GM19351 (cell line): ENCODE data around the gene PLEKHA6.
"Not testable (repeated sequence)": the region's sequence is repeated elsewhere in the genome, so short reads cannot be mapped to it uniquely, and the experiment has no call there.

Experiments
- ATAC-seq: cut with Tn5 transposase; IDR thresholded peaks from one replicate; pipeline ENCODE4 v1.9.1; 2021; ENCODE audit warnings: mild to moderate bottlenecking, moderate library complexity; ENCODE audit not compliant: unreplicated experiment

Gene PLEKHA6

DNA sequence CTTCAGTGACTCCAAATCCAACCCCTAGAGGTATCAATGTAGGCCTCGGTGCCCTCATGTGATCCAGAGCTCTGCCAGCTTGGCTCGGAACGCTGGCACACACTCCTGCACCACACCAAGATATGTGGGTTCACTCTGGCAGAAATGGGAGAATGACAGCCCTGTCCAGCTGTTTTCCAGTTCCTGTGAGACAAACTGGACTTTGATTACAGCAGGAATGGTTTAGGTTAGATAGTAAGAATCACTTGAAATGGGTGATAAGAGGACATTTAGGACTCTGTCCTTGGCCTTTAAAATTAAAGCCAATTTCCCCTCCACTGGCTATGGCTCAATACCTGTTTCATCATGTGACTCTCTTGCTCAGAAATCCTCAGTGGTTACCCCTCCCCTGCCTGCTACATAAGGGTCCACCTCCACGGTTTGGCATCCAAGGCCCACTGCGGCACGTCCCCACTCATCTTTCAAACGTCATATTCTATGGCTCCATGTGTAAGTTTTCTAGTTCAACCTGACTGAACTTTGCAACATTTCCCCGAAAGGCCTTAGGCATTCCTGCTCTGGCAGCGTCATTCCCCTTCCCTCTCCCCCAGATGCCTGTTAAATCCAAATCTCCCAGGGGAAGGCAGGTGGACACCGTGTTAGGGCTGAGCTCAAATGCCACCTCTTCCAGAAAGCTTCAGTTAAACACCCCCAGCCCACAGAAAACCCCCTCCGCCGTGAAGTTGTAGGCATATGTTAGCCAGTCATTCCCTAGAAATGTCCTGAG lies 44.7 kb downstream of the PLEKHA6 start:
- ATAC-seq: no peak

DNA sequence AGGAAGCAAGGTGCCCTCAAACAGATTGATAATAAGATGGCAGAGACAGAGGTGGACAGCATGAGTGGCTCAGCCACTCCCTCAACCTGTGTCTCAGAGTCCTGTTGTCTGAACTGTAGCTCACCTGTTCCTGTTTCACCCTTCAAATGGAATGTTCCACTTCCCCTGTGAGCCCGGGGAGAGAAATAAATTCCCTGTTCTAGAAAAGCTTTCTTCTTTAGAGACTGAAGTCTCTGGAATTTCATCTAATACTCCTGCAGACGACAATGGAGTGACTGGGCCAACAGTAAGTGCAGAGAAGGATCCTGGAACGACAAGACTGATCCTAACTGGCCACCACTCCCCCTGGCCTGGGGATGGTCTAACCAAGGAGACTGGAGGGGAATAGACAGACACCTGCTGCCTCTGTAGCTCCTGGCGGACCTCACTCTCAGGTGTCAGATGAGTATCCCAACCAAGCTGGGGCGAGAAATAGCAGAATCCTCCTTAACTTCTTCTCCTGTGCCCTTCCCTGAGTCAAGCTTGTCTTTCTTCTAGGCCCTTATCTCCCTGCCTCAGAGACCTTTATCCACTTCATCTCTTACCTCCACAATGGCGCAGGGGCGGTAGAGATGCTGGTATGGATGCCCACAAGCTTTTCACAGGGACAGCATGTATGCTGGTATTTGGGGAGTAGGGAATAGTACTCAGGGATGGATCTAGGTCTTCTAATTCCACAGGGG lies 45.4 kb downstream of the PLEKHA6 start:
- no peak for ATAC-seq

DNA sequence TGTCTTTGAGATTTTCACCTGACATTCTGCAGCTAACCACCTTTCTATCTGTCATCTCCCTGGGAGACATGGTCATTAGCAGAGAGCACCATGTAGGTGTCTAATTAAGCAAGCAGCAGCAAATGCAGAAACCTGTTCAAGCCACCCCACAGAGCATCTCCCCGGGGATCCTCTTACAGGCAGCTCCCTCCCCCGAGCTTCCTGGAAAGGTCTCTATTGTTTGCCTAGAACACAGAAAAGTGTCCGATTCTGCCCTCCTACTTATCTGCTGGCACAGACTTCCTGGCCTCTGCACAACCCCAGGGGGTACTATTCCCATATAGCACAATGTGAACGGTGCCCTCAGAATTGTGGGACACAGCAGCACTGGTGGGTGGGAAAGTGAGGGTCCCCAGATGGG lies 46.1 kb downstream of the PLEKHA6 start:
- ATAC-seq: no peak

GRCh38 chr1:204310970-204311369 lies 48.8 kb downstream of the PLEKHA6 start:
- not testable (repeated sequence) for ATAC-seq

DNA sequence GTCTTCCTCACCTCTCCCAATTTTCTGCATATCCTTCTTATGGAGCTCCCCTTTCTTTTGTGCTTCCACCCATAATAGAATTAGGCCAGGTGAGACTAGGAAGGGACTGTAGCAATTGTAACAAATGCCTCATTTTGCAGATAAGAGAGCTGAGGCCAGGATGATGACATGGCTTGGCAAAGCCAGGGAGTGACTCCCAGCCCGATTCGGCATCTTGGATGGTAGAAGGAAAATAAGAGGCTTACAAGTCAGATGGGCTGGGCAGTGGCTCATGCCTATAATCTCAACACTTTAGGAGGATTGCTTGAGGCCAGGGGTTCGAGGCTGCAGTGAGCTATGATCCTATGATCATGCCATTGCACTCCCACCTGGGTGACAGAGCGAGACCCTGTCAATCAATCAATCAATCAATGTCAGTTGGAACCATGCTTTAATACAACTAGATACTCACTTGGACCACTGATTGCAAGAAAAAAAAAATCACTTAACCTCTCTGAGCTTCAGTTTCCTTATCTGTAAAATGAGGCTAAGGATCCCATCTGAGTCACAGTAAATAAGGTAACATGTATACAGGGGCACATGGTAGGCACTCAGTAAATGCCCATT lies 51.6 kb downstream of the PLEKHA6 start:
- no peak for ATAC-seq

DNA sequence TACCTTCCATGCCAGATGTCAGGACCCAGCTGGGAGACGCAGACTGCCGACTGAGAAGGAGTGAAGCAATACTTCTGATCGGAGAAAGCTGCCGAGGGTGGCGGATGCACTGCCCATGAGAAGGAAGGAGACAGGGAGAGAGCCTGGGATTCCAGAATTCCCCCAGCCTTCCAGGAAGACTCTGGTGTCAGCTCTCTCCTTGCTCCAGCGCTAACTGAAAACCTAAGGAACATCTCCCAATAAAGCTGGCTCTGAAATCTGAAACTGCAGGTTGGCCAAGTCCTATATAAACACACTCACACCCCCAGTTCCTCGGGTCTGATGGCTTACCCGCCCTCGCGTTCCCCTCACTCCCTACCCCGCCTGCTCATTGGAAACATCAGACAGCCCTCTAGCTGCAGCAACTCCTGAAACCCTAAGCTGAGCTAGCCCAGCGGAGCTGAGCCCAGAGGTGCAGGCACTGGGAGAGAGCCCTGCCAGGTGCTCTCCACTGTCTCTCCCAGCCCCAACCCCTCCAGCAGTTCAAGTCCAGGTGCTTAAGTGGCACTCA lies 52.3 kb downstream of the PLEKHA6 start:
- ATAC-seq: no peak

DNA sequence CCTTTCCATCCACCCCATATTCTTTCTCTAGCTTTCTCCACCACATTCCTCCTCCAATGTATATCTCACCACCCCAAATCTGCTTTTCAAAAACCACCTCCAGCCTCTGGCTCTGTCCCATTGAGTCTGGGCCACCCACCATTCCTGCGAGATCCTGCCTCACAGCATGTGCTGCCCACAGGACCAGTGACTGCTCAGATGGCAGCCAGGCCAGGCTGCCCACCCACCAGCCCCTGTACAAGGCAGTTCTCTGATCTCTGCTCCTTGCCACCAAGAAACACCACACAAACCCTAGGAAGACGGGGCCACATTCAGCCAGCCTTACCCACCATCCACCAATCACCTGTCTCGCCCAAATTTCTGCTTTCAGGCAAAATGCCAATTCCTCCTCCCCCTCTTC lies 53.7 kb downstream of the PLEKHA6 start:
- no peak for ATAC-seq

- no peak for ATAC-seq
These were observed 55.7 kb downstream of the PLEKHA6 start for GRCh38 chr1:204304067-204304466.

GRCh38 chr1:204302769-204303168 lies 57.0 kb downstream of the PLEKHA6 start:
- no peak for ATAC-seq

- no peak for ATAC-seq
These were observed 58.4 kb downstream of the PLEKHA6 start for GRCh38 chr1:204301171-204301957.

DNA sequence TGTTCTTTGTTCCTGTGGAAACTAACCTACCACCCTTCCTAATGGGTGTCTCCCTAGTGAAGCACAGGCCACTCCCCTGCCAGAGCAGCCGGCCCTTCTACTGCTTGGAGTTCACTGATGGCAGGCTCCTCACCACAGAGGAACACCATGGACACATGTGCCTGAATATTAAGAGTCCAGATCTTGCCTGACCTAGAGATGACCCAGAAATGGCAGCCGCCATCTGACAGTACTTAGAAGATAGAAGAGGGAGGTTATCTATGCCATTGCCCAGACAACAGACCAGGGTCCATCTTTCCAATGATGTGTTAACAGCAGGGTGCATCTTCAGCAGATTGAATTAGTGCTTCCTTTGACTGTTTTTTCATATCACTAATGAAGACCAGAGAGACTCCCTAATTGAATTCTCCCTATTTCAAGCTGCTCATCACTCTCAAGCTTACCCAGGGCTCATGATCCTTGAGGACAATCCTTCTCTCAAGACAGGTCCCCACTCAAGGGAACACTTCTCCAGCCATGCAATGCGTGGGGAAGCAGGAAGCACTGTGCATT lies 59.8 kb downstream of the PLEKHA6 start:
- ATAC-seq: no peak

DNA sequence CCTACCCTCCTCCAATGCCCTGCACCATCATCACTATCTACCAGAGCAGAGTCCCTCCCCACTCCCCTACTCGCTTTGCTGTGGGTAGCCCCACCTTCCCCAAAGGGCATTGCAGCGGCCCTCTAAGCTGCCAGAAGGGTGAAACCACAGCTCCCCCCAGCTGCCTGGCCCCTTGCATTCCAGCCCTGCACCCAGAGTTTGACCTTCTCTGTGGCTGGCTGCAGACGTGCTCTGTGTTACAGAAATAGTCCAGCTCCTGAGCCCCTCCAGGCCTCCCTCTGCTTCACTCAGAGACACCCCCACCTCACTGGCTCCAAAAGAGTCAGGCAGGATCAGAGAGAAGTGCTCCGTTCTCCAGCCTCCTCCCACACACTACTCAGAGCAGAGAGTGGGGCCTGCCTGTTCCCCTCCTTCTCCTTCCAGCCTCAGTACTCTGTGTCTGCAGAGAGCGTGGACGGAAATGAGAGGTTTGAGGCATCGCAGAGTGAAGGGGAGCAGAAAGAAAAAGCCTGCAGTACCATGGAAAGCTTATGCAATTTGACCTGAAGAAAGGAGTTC lies 63.2 kb downstream of the PLEKHA6 start:
- ATAC-seq: no peak

DNA sequence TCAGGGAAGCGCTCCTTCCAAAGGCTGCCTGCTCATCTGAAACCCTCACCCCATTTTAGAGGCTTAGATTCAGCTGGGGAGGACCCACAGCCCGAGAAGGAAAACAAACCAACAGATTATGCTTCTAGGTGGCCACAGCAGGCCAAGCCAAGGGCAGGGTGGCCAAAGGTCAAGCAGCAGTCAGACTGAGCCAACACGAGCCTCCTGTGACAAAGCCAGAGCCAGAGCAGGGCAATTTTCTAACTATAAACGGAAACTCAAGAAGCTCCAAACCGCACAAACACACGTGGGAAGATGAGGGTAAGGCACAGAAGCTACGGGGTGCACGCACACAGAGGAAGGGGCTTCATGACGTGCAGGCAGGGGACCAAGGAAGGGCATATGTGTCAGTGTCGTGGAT lies 64.1 kb downstream of the PLEKHA6 start:
- no peak for ATAC-seq

GRCh38 chr1:204294357-204294756 lies 65.4 kb downstream of the PLEKHA6 start:
- no peak for ATAC-seq

DNA sequence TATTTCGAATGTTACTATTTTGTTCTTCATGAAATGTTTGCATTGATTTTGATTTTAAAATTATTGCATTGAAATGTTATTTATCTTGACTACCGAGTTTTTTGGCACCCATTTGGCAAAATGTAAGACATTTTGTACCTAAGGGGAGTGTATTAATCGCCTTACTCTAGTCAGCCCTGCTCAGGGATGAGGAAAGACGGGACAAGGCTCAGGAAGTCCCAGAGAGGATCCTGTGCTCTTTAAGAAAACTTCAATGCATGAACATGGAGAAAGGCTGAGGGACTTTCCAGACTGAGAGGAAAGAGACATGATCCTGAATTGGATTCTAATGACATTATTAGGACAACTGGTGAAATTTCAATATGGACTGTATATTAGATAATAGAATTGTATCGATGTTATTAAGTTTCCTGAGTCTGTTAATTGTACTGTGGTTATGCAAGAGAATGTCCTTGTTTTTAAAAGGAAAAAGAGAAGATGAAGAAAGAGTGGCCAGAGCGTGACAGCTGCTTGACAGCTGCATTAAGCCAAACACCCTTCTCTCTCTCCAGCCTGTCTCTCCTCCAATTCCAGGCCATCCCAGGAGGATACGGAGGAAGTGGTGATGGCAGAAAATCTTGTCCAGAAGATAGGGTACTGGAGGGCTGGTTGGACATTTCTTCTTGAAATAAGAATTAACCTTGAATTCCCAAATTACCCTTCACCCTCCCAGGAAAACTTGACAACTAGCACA lies 66.0 kb downstream of the PLEKHA6 start:
- ATAC-seq: no peak

DNA sequence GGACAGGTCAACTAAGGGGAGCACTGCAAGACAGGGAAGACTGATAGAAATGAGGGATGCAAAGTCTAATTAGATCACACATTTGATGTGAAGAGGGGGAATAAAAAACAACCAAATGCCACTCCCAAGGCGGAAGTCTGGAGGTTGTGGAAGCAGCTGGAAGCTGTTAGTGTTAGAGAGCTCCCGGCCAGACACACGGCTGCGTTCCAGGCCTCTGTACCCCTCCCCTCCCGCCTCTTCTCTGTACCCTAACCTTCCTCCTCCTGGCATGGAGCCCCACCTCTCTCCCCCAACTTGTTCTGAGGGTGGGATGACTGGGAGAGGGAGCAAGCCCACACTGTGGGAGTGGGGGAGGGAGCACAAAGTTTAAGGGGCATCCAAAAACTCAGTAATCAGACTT lies 67.0 kb downstream of the PLEKHA6 start:
- ATAC-seq: no peak

DNA sequence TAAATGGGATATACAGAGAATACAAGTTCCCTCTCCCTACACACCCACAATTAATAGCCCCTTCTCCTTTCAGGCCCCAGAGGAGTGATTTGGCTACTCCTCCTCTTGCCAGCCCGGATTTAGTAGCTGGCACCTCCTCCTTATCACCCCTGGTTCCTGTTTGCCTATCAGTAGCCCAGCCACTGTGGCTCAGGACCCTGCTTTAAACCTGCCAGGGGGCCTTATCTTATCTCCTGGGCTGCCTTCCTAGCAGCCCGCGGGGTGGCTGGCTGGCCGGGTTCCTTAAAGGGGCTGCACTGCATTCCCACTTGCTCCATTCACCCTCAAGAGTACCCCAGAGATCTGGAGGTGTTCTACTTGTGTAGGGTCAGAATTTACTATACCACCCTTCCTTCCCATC lies 70.4 kb downstream of the PLEKHA6 start:
- ATAC-seq: no peak

DNA sequence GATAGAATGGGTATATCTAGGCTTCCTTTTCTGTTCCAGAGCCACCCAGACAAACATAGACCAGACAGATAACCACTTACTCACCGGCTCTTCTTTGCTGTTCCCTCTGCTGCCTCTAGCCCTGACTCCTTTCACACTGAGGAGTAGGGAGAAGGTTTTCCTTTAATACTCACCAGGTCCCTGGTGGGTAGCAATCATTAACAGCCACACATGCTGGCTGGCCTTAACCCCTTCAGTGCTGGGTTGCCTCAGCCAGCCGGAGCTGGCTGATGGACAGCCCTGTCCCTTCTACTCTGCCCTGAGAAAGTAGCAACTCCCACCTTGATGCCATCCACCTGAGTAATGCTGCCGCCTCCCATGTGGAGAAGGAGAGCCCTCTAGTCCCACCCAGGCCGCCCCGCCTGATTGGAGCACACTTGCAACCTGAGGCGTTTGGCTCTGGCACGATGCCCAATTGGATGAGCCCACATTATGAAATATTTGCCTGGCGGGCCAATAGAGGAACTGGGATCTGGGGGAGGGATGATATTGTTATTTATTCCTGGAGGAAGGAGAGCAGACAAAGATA lies 71.6 kb downstream of the PLEKHA6 start:
- ATAC-seq: no peak

DNA sequence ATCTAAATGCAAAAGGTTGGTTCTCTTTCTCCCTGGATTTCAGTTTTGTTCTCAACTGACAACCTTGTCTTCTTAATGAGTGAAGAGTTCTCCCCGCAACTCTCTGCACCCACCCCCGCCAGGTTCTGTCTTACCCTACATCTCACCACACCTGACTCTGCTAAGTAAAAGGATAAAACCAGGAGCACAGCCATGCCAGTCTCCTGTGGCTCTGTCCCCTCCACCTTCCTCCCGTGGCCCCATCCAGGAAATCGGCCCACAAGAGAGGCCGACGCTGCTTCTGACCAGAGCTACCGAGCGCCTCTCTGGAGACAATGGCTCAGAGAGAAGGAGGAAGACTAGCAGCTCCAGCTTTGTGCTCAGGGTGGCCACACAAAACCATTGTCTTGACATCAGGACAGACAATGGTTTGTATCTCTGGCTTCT lies 72.2 kb downstream of the PLEKHA6 start:
- no peak for ATAC-seq
